Mucosa of rectum (tissue), 2 donors: ENCODE data around the gene CIART.
A peak's percentile ranks its signal among the peaks of the same experiment; 100 is the strongest.
"Not testable (repeated sequence)": the region's sequence is repeated elsewhere in the genome, so short reads cannot be mapped to it uniquely, and the experiment has no call there.

Source experiments
- H3K27ac ChIP-seq, 2 donors: one replicate each; pipeline ENCODE4 v1.7.0; 2013; ENCODE audit warnings: inconsistent platforms in 2 of 2, low read depth in 2 of 2, low read length in 2 of 2
- H3K27me3 ChIP-seq, 2 donors: one replicate each; pipeline ENCODE4 v1.7.0; 2013; ENCODE audit warnings: low read length in 2 of 2; ENCODE audit not compliant: control insufficient read depth in 2 of 2, insufficient read depth in 2 of 2
- H3K36me3 ChIP-seq, 2 donors: one replicate each; pipeline ENCODE4 v1.7.0; 2013; ENCODE audit warnings: low read length in 2 of 2; ENCODE audit not compliant: control insufficient read depth in 2 of 2, insufficient read depth in 2 of 2
- H3K4me1 ChIP-seq, 2 donors: one replicate each; pipeline ENCODE4 v1.7.0; 2013; ENCODE audit warnings: low read length in 2 of 2, mild to moderate bottlenecking in 1 of 2; ENCODE audit not compliant: control insufficient read depth in 2 of 2, insufficient read depth in 2 of 2
- H3K4me3 ChIP-seq, 2 donors: one replicate each; pipeline ENCODE4 v1.7.0; 2013; ENCODE audit warnings: low read length in 2 of 2
- H3K9ac ChIP-seq, 2 donors: one replicate each; pipeline ENCODE4 v1.7.0; 2013; ENCODE audit warnings: low read length in 2 of 2, low read depth in 1 of 2, mild to moderate bottlenecking in 1 of 2
- H3K9me3 ChIP-seq, 2 donors: one replicate each; pipeline ENCODE4 v1.7.0; 2013; ENCODE audit warnings: low read length in 2 of 2; ENCODE audit not compliant: control insufficient read depth in 2 of 2
- donor health status: healthy.
- donor health status: Normal muscosa, but diverticular disease.

Gene CIART

DNA sequence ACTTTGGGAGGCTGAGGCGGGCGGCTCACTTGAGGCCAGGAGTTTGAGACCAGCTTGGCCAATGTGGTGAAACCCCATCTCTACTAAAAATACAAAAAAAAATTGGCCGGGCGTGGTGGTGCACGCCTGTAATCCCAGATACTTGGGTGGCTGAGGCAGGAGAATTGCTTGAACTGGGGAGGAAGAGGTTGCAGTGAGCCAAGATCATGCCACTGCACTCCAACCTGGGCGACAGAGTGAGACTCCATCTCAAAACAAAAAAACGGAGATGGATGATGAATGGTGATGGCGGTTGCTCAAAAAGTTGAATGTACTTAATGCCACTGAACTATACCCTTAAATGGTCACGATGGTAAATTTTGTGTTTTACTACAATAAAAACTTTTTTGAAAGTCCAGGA is 26.2 kb downstream of the CIART start:
- not testable (repeated sequence) for H3K9ac ChIP-seq, H3K36me3 ChIP-seq, H3K4me3 ChIP-seq, H3K27me3 ChIP-seq, H3K9me3 ChIP-seq, H3K27ac ChIP-seq, H3K4me1 ChIP-seq

DNA sequence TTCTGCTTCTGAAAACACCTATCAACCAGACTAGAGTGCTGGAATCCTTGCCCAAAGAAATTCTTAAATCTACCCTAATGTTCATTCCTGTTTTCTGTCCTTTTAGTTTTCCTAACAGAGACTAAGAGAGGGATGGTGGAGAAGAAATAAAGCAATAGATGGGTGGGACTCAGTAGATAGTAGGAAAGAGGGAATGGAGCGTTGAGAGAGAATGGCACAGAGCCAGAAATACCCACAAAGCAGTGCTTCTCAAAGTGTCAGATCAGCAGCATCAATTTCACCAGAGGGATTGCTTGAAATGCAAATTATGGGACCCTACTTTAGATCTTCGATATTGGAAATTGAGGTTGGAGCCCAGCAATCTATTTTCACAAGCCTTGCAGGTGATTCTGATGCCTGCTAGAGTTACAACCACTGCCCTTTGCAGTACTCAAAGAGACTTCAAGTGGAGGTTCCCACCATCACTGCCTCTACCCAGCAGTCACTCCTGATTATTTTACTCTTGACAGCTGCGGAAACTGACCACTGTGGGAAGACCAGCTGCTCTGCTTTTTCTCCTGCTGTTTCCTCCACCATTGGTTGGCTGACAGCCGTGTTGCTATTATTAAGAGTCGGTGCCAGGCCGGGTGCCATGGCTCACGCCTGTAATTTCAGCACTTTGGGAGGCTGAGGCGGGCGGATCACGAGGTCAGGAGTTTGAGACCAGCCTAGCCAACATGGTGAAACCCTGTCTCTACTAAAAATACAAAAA is 27.6 kb downstream of the CIART start:
- no peaks in the 10 kb centered on the region for H3K27me3 ChIP-seq
- peaks cover 5% of the 10 kb centered on the region in 2 donors for H3K36me3 ChIP-seq
- H3K4me3 ChIP-seq, result no peak overlapping the region
- H3K9me3 ChIP-seq, result no peaks in the 10 kb centered on the region
- H3K9ac ChIP-seq, result no peak overlapping the region
- no peaks in the 10 kb centered on the region for H3K4me1 ChIP-seq
- no peak overlapping the region for H3K27ac ChIP-seq

DNA sequence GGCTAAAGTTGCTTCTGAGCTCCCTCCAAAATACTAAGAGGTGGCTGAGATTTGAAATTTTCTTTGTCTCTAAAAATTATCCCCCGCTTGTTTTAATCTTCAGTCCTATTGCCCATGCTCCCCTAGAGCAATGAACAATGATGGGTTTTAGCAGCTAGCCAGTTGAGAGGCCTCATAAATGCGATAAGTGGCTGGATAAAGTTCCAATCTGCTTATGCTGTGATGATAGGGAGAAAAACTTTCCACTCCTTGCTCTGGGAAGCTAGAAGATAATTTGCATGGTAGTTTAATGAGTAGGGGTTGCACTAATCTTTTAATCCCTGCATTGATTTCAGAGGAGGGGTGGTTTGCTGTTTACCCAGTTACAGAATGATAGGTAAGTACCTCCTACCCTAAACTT is 29.4 kb downstream of the CIART start:
- Histone ChIP-seq H3K4me3 (no peak overlapping the region), H3K27me3 (no peaks in the 10 kb centered on the region), H3K9me3 (no peaks in the 10 kb centered on the region), H3K36me3 (peaks cover 5% of the 10 kb centered on the region in 2 donors), H3K4me1 (no peaks in the 10 kb centered on the region), H3K27ac (no peak overlapping the region), H3K9ac (no peak overlapping the region)

- not testable (repeated sequence) for H3K27ac ChIP-seq, H3K4me3 ChIP-seq, H3K36me3 ChIP-seq, H3K27me3 ChIP-seq, H3K9ac ChIP-seq, H3K9me3 ChIP-seq, H3K4me1 ChIP-seq
These were observed 32.3 kb downstream of the CIART start for GRCh38 chr1:150314691-150315090.

GRCh38 chr1:150320667-150320978 is 38.3 kb downstream of the CIART start:
- peaks cover 0 to 2% of the 10 kb centered on the region in 2 donors for H3K4me1 ChIP-seq
- H3K9me3 ChIP-seq, result no peaks in the 10 kb centered on the region
- H3K27me3 ChIP-seq, result no peaks in the 10 kb centered on the region
- peak overlapping the region; percentile 94 to 96 for H3K4me3 ChIP-seq
- H3K27ac ChIP-seq, result peak overlapping the region; percentile 77 to 85
- H3K36me3 ChIP-seq, result peaks cover 12 to 14% of the 10 kb centered on the region in 2 donors
- peak overlapping the region in 1 of 2 donors; percentile 44 for H3K9ac ChIP-seq

DNA sequence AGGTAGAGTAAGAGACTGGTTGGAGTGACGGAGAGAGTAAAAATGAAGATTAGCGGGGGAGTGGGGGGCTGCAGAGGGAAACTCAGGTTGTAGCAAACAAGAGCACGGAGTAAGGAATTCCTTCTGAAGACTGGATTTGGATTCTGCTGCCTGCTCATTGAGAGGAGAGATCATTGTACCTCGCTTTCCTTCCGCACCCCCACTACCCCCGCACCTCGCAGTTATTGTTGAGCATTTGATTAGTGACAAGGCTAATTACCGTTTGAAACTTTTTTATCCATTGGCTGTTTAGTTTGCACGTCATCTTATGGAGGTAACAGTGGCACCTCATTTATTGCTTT is 39.4 kb downstream of the CIART start:
- H3K27me3 ChIP-seq, result no peaks in the 10 kb centered on the region
- H3K9me3 ChIP-seq, result no peaks in the 10 kb centered on the region
- peak overlapping the region; percentile 94 to 96 for H3K4me3 ChIP-seq
- peak overlapping the region; percentile 77 to 85 for H3K27ac ChIP-seq
- peaks cover 0 to 2% of the 10 kb centered on the region in 2 donors for H3K4me1 ChIP-seq
- peak overlapping the region; percentile 89 to 91 for H3K9ac ChIP-seq
- peaks cover 23 to 26% of the 10 kb centered on the region in 2 donors for H3K36me3 ChIP-seq

GRCh38 chr1:150322310-150322709 is 40.0 kb downstream of the CIART start:
- no peaks in the 10 kb centered on the region for H3K27me3 ChIP-seq
- H3K4me1 ChIP-seq, result peaks cover 0 to 2% of the 10 kb centered on the region in 2 donors
- H3K36me3 ChIP-seq, result peaks cover 26 to 29% of the 10 kb centered on the region in 2 donors
- H3K27ac ChIP-seq, result no peak overlapping the region
- peak overlapping the region; percentile 94 to 96 for H3K4me3 ChIP-seq
- H3K9ac ChIP-seq, result peak overlapping the region in 1 of 2 donors; percentile 89
- H3K9me3 ChIP-seq, result no peaks in the 10 kb centered on the region

DNA sequence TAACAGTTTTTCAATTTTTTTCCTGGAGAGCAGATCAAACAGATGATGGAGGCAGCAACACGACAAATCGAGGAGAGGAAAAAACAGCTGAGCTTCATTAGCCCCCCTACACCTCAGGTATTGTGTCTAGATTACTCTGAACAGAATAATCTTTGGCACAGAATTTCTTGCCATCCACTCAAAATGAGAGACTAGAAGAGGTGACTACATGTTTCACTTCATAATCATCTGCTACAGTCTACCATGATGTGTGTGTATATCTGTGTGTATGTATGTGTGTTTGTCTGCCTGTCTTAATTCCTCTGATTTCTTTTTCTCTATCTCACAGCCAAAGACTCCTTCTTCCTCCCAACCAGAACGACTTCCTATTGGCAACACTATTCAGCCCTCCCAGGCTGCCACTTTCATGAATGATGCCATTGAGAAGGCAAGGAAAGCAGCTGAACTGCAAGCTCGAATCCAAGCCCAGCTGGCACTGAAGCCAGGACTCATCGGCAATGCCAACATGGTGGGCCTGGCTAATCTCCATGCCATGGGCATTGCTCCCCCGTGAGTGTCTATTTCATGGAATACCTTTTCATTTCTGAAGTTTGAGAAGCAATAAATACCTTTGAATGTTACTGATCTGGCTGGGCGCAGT is 50.4 kb downstream of the CIART start:
- Histone ChIP-seq H3K27ac (no peak overlapping the region), H3K9ac (no peak overlapping the region), H3K27me3 (no peaks in the 10 kb centered on the region), H3K4me1 (no peaks in the 10 kb centered on the region), H3K36me3 (peaks cover 54 to 58% of the 10 kb centered on the region in 2 donors), H3K4me3 (no peak overlapping the region), H3K9me3 (no peaks in the 10 kb centered on the region)
